ENCODE data around the gene PDIA4.

GRCh38 chr7:148962440-148962822 lies 65.9 kb downstream of the PDIA4 start:
- no peak for TF ChIP-seq CTCF (conservative IDR thresholded peaks at IDR 0.05 in 1 of 2, IDR thresholded peaks at IDR 0.05 in 1 of 2; ENCODE audit: low read depth in 1 of 2, low read length in 2 of 2)
- TF ChIP-seq EZH2 (IDR thresholded peaks at IDR 0.05; ENCODE audit: low read length, missing control alignments): no peak

Data from fibroblast of lung (primary cell).